ENCODE measurements around the gene ZNF208.
"Not testable (repeated sequence)": the region's sequence is repeated elsewhere in the genome, so short reads cannot be mapped to it uniquely, and the experiment has no call there.

The ZNF208 gene

DNA sequence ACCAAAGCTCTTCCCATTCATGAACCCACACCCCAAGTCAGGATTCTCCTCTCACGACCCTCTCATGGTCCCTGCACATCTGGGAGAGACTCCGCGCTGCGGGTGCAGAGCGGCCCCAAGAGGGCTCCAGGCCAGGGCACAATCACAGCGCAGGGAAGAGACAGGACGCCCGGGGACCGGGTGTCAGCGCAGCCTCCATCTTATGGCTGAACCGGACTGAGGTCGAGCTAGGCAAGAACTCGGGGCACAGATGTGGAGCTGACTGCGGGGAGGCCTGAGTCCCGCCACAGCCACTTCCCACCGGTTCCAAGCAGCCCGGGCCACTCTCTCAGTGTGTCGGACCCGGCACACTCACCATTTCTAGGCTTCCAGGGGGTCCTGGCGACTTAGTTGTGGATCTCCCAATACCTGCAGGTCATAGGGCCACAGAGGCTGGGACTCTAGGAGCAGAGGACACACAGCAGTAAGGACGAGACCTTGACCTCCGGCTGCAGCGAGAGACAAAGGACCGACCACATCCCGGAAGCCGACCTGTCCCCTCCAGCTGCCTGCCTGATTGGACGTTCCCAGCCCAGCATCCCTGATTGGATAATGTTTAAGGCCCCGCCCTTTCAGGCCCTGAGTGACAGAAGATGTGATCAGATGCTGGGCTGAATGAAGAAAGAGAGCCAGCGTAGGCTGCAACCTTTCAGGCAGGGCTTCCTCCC lies at the start of gene ZNF208:
Gene ZNF208 (minus strand): TSS at position 507 of the 707 bp plus-strand sequence. CDS start 149 bp downstream, at position 358.
- DNase-seq, result not testable (repeated sequence)

DNA sequence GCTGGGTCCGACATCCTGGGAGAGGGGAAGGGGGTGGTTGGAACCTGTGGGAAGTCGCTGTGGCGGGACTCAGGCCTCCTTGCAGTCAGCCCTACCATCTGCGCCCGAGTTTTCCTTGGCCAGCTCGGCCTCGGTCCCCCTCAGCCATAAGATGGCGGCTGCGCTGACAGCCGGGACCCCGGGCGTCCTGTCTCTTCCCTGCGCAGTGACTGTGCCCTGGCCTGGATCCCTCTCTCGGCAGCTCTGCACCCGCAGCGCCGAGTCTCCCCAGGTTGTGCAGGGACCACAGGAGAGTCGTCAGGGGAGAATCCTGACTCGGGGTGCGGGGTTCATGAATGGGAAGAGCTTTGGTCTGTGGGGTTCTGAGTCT lies 41.9 kb upstream of the ZNF208 start:
- no peak for DNase-seq

DNA sequence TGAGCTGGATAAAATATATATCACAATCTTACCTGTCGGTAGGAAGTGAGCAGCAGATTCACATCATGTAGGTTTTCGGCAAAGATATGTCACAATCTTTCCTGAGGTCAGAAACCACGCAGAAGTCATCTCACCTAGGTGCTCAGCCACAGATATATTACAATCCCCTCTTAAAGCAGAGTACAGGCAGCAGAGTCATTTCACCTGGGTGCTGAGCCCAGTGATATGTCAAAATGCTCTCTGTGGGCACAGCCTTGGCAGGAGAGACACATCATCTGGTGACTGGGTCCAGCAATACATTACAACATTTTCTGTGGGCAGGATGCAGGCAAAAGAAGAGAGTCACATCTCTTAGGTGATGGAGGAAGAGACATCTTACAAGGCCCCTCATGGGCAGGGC lies 30.4 kb upstream of the ZNF208 start:
- not testable (repeated sequence) for DNase-seq

DNA sequence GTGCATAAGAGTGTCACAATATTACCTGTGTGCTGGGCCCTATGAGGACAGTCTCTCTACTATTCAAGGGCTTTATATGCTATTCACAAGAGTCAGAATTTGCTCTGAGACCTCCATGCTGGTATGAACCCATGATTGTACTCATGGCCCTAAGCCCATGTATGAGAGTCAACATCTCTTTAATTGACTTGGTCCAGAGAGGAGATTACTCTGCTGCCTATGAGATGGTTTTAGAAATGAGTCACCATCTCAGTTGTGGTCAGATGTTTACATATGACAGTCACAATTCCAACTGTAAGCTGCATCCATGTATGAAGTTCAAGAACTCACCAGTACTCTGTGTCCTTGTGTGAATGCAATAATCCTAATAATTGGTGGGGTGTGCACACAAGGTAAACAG lies 19.9 kb upstream of the ZNF208 start:
- no peak for DNase-seq

GRCh38 chr19:22026687-22027086 lies 15.9 kb upstream of the ZNF208 start:
- no peak for DNase-seq

DNA sequence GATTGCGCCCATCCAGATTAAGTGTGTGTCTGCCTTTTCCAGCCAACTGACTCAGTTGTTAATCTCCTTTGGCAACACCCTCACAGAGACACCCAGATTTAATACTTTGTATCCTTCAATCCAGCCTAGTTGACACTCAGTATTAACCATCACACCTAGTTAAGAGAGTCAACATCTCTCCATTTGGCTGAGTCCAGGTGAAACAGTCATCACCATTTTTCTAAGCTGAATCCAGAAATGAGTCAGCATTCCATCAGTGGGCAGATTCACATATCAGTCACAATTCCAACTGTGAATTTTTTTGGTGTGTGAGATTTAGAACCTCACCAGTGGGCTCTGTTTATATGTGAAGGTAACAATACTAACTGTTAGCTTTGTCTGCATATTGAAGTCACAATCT lies 14.8 kb upstream of the ZNF208 start:
- DNase-seq, result not testable (repeated sequence)

- no peak for DNase-seq
Measured at GRCh38 chr19:21970466-21970865, 40.3 kb downstream of the ZNF208 start.

DNA sequence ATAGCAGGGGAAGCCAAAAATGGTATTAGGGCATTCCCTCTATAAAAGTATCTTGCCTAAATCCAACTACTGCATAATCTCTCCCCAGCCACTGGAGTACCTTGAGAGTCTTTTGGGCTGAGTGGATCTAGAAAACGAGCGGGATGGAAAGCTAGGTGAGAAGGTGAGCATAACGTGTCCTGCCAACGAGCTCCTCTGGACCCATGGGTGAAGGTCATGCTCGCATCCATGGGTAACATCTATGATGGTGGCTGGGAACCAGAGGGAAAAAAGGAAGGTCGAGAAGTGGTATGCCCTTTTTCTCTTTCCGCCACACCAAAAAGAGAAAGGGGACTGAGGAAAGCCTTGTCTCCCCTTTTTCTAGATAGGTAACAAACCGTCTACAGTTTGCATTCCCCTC lies 63.0 kb downstream of the ZNF208 start:
- no peak for DNase-seq

DNA sequence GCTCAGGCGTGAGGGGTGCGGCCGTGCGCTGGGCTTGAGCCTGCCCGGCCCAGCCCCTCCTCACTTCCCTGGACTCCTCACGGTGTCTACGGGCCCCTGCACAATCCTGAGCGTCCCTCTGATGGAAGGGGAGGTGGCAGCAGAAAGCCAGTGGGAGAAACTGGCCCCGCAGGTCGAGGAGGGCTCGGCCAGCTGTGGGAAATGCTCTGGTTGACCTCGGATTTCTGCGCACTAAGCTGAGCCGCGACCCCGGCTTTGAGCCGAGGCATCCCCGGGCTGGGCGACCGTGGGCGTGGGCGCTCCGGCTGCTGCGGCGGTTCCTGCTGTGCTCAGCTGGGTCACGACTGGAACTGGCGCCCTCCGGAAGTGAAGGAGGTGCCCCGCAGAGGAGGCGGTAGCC lies 70.1 kb downstream of the ZNF208 start:
- no peak for DNase-seq

- no peak for DNase-seq
Measured at GRCh38 chr19:21934593-21934992, 76.2 kb downstream of the ZNF208 start.

DNA sequence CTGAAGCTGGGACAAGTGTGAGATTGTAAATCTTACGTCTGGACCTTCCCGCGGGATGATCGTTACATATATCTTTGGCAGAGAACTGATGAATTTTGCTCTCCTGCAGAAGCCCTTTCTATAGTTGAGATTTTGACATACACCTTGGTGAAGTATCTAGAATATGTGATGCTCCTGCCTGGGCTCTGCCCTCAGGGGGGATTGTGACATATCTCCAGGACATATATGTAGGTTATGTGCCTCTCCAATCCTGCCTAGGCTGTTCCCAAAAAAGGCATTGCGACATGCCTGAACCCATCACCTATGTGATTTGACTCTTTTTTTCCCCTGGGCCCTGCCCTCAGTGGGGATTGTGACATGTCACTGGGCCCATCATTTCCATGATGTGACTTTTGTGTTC lies 76.6 kb downstream of the ZNF208 start:
- no peak for DNase-seq

- DNase-seq, result no peak
Measured at GRCh38 chr19:21922276-21922675, 88.5 kb downstream of the ZNF208 start.

DNA sequence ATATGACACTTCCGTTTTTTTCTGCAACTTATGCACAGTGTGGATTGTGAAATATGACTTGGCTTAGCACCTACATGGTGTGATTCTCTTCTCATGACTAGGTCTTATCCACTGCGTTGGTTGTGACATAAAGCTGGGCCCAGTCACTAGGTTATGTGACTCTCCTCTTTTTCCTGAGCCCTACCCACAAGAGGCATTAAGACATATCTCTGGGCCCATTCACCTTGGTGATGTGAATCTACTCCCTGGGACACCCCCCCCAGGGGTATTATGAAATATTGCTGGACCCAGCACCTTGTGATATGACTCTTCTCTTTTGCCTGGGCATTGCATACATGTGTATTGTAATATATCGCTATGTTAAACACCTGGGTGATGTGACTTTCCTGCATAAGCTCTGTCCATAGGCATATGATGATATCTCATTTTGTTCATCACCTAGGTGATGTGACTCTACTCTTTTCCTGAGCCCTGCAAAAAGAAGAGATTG lies 89.0 kb downstream of the ZNF208 start:
- DNase-seq, result no peak

GRCh38 chr19:21915411-21915810 lies 95.3 kb downstream of the ZNF208 start:
- no peak for DNase-seq

- no peak for DNase-seq
Measured at GRCh38 chr19:21912654-21913053, 98.1 kb downstream of the ZNF208 start.

DNA sequence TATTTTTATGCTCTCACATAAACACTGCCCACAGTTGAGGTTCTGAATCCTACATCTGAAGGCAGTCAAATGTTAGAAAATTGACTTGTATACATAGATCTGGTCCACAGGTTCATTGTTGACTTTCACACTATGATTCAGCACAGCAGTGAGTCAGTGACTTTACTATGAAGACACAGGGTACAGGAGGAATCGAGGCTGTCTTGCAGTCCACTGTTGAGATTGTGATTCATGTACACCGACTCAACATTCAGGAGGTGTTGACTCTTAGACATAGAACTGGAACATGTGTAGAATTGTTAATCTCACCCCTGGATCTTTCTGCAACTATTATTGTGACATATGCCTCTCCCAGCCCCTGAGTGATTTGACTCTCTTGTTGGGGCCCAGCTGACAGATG lies 100.4 kb downstream of the ZNF208 start:
- no peak for DNase-seq

DNA sequence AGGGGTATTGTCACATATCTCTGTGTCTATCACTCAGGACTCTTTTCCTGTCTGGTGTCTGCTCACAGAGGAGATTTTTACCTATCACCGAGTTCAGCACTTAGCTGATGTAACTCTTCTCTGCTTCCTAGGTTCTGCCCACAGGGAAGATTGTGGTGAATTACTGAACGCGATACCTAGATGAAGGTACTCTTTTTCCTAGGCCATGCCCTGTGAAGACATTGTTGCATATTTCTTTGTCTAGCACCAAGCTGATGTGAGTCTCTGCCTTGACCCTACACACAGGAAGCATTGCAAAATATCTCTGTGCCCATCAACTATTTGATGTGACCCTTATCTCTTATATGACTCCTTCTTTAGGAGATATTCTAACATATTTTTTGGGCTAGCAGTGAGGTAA lies 102.7 kb downstream of the ZNF208 start:
- DNase-seq, result no peak

DNA sequence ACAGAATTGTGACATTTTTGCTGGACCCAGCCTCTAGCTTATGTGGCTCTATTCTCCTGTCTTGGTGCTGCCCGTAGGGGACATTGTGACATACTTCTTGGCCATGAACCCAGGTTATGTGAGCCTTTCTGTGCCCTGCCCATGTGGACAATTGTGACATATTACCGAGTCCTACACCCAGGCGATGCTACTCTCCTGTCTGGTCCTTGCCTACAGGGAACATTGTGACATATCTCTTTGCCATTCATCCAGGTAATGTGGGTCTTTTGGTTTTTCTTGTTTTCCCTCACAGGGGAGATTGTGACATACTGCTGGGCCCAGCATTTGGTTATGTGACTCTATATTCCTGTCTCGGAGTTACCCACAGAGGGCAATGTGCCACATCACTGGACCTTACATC lies 103.2 kb downstream of the ZNF208 start:
- no peak for DNase-seq

DNA sequence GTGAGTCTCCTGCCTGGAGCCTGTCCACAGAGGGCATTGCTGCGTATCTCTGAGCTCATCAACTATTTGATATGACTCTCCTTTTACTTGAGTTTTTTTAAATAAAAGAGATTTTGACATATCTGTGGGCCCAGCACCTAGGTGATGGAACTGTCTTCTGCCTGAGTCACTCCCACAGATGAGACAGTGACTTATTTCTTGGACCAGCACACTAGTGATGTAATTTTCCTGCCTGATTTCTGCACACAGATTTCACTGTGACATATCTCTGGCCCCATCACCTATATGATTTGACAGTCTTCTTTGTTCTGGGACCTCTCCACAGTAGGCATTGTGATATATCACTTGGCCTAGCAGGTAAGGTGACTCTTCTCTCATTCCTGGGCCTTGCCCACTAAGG lies 108.2 kb downstream of the ZNF208 start:
- DNase-seq, result no peak

DNA sequence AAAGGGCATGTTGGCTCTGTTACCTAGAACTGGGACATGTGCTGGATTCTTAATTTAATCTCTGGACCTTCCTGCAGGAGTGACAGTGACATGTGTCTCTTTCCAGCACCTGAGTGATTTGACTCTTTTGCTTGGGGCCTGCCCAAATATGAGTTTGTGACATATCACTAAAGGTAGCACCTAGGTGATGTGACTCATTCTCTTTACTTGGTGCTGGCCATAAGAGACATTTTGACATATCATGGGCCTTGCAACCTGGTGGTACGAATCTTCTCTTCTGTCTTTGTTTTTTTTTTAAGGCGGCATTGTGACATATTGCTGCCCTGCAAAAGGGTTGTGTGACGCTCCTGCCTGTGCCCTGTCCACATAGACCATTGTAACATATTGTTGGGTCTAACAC lies 108.9 kb downstream of the ZNF208 start:
- DNase-seq, result no peak

DNA sequence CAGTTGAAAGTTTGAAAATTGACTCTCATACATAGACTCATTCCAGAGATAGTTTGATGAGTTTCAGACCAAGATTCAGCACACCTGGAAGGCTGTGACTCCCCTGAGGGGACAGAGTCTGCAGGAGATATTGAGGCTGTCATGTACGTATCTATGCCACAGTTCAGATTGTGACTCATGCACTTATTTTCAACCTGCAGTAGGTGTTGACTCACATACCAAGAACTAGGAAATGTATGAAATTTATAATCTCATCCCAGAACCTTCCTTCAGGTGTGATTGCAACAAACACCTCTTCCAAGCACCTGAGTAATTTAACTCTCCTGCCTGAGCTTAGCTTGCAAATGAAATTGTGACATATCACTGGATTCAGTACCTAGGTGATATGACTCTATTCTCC lies 110.3 kb downstream of the ZNF208 start:
- no peak for DNase-seq

DNA sequence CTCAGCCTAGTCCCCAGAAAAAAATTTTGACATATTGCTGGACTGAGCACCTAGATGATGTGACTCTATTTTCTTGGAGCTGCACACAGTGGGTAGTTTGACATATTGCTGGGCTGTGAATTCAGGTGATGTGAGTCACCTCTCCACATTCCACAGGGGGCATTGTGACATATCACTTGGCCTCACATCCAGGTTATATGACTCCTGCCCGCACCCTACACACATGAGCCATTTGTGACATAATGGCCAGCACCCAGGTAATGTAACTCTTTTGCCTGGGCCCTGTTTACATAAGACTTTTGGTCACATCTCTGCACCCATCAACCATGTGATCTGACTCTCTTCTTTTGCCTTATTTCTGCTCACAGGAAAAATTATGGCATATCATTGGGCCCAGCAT lies 119.7 kb downstream of the ZNF208 start:
- DNase-seq, result no peak

DNA sequence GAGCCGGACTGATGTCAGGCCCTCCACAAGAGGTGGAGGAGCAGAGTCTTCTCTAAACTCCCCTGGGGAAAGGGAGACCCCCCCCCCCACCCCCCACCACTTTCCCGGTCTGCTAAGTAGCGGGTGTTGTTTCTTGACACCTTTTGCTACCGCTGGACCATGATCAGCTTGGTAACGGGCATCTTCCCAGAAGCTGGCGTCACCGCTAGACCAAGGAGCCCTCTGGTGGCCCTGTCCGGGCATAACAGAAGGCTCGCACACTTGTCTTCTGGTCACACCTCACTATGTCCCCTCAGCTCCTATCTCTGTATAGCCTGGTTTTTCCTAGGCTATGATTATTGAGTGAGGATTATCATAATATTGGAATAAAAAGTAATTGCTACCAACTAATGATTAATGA lies 120.7 kb downstream of the ZNF208 start:
- DNase-seq, result not testable (repeated sequence)

GRCh38 chr19:21885516-21885915 lies 125.2 kb downstream of the ZNF208 start:
- DNase-seq, result not testable (repeated sequence)

DNA sequence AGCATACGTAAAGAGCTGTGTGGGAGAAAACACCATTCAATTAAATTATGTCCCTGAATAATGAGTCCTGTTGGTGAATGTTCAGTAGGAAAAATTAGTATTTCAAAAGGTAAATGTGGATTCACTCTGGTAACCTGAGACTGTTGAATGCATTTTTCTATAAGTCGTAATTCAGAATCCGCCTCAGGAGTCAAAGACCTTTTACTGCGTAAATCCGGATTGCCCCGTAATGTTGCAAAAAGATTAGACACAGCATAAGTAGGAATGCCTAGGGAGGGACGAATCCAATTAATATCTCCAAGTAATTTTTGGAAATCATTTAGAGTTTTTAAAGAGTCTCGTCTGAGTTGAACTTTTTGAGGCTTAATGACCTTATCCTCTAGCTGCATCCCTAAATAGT lies 126.0 kb downstream of the ZNF208 start:
- DNase-seq, result not testable (repeated sequence)

Data from NCI-H226 (cell line).